ENCODE results near the gene CCDC33. TPM values are rescaled to one million over a fixed set of nuclear protein-coding genes. Genes with fewer than 3 reads are reported as not detected.

CCDC33 gene
- total and polyA plus RNA-seq, 10 of the 15 experiments (the other 5 are each of a cell fraction or from before 2014, with no cell fraction given) = 0.57 to 5.8 (median 4.3) TPM

GRCh38 chr15:74382004-74382816 lies 146.1 kb downstream of the CCDC33 start (continued):
- TF ChIP-seq RELB (IDR thresholded peaks at IDR 0.05; ENCODE audit: low read depth) = no peak
- TF ChIP-seq BCL3 (IDR thresholded peaks at IDR 0.05; ENCODE audit: borderline replicate concordance, insufficient read depth, low read depth, low read length, poor library complexity, severe bottlenecking) = no peak
- no peak for TF ChIP-seq CUX1 (IDR thresholded peaks at IDR 0.05; ENCODE audit: insufficient replicate concordance, low read depth, low read length)
- TF ChIP-seq ASH2L (IDR thresholded peaks at IDR 0.05; ENCODE audit: borderline replicate concordance, low read depth) = no peak
- peak; percentile 45 for TF ChIP-seq NR2F1 (conservative IDR thresholded peaks at IDR 0.05)

Data from GM12878 (cell line).